ENCODE data around the gene DLGAP4. TPM values are rescaled to one million over a fixed set of nuclear protein-coding genes. Genes with fewer than 3 reads are reported as not detected.

Gene DLGAP4
- polyA plus RNA-seq, 1 donor (not counting 4 experiments of a cell fraction or from before 2014, with no cell fraction given) = 9.6 TPM

DNA sequence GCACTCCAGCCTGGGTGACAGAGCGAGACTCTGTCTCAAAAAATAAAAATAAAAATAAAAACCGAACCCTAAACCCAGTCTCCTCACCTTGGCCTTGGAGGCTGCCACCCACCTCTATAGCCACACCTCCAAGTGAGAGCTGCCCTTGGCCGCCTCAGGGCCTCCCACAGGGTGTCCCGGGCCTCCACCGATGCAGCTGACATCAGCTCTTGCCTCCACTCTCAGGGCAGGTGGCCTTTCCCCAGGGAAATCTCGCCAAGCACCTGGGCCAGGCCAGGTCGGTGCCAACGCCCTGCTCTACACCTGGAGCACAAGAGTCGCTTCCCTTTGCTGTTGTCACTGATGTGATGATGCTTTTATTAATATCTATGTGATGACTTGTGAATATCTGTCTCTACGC, 226.2 kb downstream of the DLGAP4 start:
- dilution Hi-C loops (cut with MboI; ENCODE audit: extremely low pct_ligation_motif_present, low sequenced_read_pairs) = no loop called here

DNA sequence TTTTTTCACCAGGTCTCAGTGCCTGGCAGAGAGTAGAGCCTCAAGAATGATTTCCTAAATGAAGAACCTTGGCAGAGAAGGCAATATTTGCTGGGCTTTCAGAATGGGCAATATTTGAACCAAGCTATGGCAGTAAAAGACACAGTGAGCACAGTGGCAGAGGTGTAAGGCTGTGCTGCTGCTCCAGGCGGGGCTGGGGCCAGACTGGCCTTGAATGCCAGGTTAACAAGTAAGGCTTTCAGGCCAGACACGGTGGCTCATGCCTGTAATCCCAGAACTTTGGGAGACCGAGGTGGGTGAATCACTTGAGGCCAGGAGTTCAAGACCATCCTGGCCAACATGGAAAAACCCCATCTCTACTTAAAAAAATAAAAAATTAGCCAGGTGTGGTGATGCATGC, 226.7 kb downstream of the DLGAP4 start:
- Histone ChIP-seq H4K20me1 (ENCODE audit: control insufficient read depth, extremely low read depth, insufficient read depth, low read length) (no peaks in the 10 kb centered on the region), H3K79me2 (ENCODE audit: control insufficient read depth, insufficient read depth, low read length) (no peaks in the 10 kb centered on the region), H3K9me1 (ENCODE audit: control insufficient read depth, extremely low read depth, insufficient read depth, low read length) (no peaks in the 10 kb centered on the region), H3K4me3 (ENCODE audit: control insufficient read depth in 2 of 3, extremely low read depth in 1 of 3, insufficient read depth in 2 of 3, low read depth in 1 of 3, low read length in 3 of 3) (no peak overlapping the region), H3K4me2 (ENCODE audit: control insufficient read depth, extremely low read depth, insufficient read depth, low read depth, low read length) (no peak overlapping the region), H2AFZ (ENCODE audit: control insufficient read depth, low read length) (no peak overlapping the region), H3K9me3 (ENCODE audit: control insufficient read depth, low read depth, low read length) (no peaks in the 10 kb centered on the region), H3K9ac (ENCODE audit: control insufficient read depth, extremely low read depth, insufficient read depth, low read length) (no peak overlapping the region), H3K36me3 (ENCODE audit: control insufficient read depth in 2 of 2, extremely low read depth in 1 of 2, insufficient read depth in 2 of 2, low read length in 2 of 2) (peaks cover 0 to 6% of the 10 kb centered on the region in 2 experiments), H3K27me3 (ENCODE audit: control insufficient read depth, extremely low read depth, insufficient read depth, low read length) (no peaks in the 10 kb centered on the region), H3K4me1 (ENCODE audit: control insufficient read depth, extremely low read depth, insufficient read depth, low read length) (no peaks in the 10 kb centered on the region), H3K27ac (ENCODE audit: control insufficient read depth, insufficient read depth, low read length) (no peak overlapping the region)
- FAIRE-seq (no peak), DNase-seq (ENCODE audit: low read depth, low spot score) (no peak)
- no peak for TF ChIP-seq EZH2 (IDR thresholded peaks at IDR 0.05; ENCODE audit: low read length)
- TF ChIP-seq, protein P1, sequence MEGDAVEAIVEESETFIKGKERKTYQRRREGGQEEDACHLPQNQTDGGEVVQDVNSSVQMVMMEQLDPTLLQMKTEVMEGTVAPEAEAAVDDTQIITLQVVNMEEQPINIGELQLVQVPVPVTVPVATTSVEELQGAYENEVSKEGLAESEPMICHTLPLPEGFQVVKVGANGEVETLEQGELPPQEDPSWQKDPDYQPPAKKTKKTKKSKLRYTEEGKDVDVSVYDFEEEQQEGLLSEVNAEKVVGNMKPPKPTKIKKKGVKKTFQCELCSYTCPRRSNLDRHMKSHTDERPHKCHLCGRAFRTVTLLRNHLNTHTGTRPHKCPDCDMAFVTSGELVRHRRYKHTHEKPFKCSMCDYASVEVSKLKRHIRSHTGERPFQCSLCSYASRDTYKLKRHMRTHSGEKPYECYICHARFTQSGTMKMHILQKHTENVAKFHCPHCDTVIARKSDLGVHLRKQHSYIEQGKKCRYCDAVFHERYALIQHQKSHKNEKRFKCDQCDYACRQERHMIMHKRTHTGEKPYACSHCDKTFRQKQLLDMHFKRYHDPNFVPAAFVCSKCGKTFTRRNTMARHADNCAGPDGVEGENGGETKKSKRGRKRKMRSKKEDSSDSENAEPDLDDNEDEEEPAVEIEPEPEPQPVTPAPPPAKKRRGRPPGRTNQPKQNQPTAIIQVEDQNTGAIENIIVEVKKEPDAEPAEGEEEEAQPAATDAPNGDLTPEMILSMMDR (optimal IDR thresholded peaks at IDR 0.05 in 1 of 3, IDR thresholded peaks at IDR 0.05 in 1 of 3, conservative IDR thresholded peaks at IDR 0.05 in 1 of 3; ENCODE audit: extremely low read depth in 1 of 3, insufficient read depth in 2 of 3, low read length in 3 of 3) = no peak
- dilution Hi-C loops (cut with MboI; ENCODE audit: extremely low pct_ligation_motif_present, low sequenced_read_pairs) = no loop called here

More for the DNA sequence above, 226.2 kb downstream of the DLGAP4 start:
- Histone ChIP-seq H3K9me1 (ENCODE audit: control insufficient read depth, extremely low read depth, insufficient read depth, low read length) (no peaks in the 10 kb centered on the region), H3K9ac (ENCODE audit: control insufficient read depth, extremely low read depth, insufficient read depth, low read length) (no peak overlapping the region), H3K27me3 (ENCODE audit: control insufficient read depth, extremely low read depth, insufficient read depth, low read length) (no peaks in the 10 kb centered on the region), H3K4me2 (ENCODE audit: control insufficient read depth, extremely low read depth, insufficient read depth, low read depth, low read length) (no peak overlapping the region), H3K79me2 (ENCODE audit: control insufficient read depth, insufficient read depth, low read length) (no peaks in the 10 kb centered on the region), H4K20me1 (ENCODE audit: control insufficient read depth, extremely low read depth, insufficient read depth, low read length) (no peaks in the 10 kb centered on the region), H3K4me1 (ENCODE audit: control insufficient read depth, extremely low read depth, insufficient read depth, low read length) (no peaks in the 10 kb centered on the region), H3K4me3 (ENCODE audit: control insufficient read depth in 2 of 3, extremely low read depth in 1 of 3, insufficient read depth in 2 of 3, low read depth in 1 of 3, low read length in 3 of 3) (no peak overlapping the region), H3K27ac (ENCODE audit: control insufficient read depth, insufficient read depth, low read length) (no peak overlapping the region), H3K9me3 (ENCODE audit: control insufficient read depth, low read depth, low read length) (no peaks in the 10 kb centered on the region), H2AFZ (ENCODE audit: control insufficient read depth, low read length) (no peak overlapping the region), H3K36me3 (ENCODE audit: control insufficient read depth in 2 of 2, extremely low read depth in 1 of 2, insufficient read depth in 2 of 2, low read length in 2 of 2) (peaks cover 2 to 9% of the 10 kb centered on the region in 2 experiments)
- TF ChIP-seq, protein P1 (optimal IDR thresholded peaks at IDR 0.05 in 1 of 3, IDR thresholded peaks at IDR 0.05 in 1 of 3, conservative IDR thresholded peaks at IDR 0.05 in 1 of 3; ENCODE audit: extremely low read depth in 1 of 3, insufficient read depth in 2 of 3, low read length in 3 of 3) = no peak
- no peak for TF ChIP-seq EZH2 (IDR thresholded peaks at IDR 0.05; ENCODE audit: low read length)
- FAIRE-seq (no peak), DNase-seq (ENCODE audit: low read depth, low spot score) (no peak)
